Endothelial cell of umbilical vein (primary cell): Measurements from ENCODE around the gene CFAP61. TPM values are rescaled to one million over a fixed set of nuclear protein-coding genes. Genes with fewer than 3 reads are reported as not detected.

ENCODE experiments used
- BruUV-seq: library from RNA; stranded (reverse); fragments of 400-500 nt; replicated peaks from 2 replicates; lab custom pipeline; 2021; lab: Mats Ljungman, UMichigan
- CTCF ChIA-PET: fragments of 300-600, 350-600 bp; sonication (Branson Sonifier 250); formaldehyde crosslinking; loops from one replicate; lab custom pipeline; 2021; ENCODE audit warnings: antibody characterized with exemption, inconsistent platforms; lab: Charles Lee
- POLR2A ChIA-PET: fragments of 300-600, 350-600 bp; sonication (Branson Sonifier 250); formaldehyde crosslinking; loops from one replicate; lab custom pipeline; 2021; ENCODE audit warnings: antibody characterized with exemption, inconsistent platforms; lab: Charles Lee
- DNase-seq: peaks from one replicate; pipeline ENCODE4 v3.0.0-alpha.2; 2011; ENCODE audit warnings: low read depth, low spot score
- FAIRE-seq: peaks from 2 replicates; lab custom pipeline; 2011; peaks lifted over from hg19 to GRCh38; lab: Jason Lieb, UNC
- H2AFZ ChIP-seq: 2 replicates; pipeline ENCODE4 v1.6.0; 2012; ENCODE audit warnings: low read depth, low read length, control low read depth, inconsistent platforms
- H3K27ac ChIP-seq: 2 replicates; pipeline ENCODE4 v1.5.1; 2011; ENCODE audit warnings: low read depth, mild to moderate bottlenecking, control low read depth, low read length, moderate library complexity; ENCODE audit not compliant: insufficient read depth
- H3K27me3 ChIP-seq, 2 experiments: 2 replicates each; pipeline versions ENCODE4 v1.6.0 to v1.6.1; 2011; ENCODE audit warnings: low read length in 2 of 2, mixed read lengths in 1 of 2; ENCODE audit not compliant: control insufficient read depth in 2 of 2, insufficient read depth in 2 of 2
- H3K36me3 ChIP-seq, 2 experiments: 2 replicates in 1 of 2; 3 replicates in 1 of 2; pipeline ENCODE4 v1.5.1; 2011; ENCODE audit warnings: low read length in 2 of 2, mild to moderate bottlenecking in 1 of 2, moderate library complexity in 1 of 2; ENCODE audit not compliant: control insufficient read depth in 2 of 2, insufficient read depth in 2 of 2; ENCODE audit errors: extremely low read depth in 1 of 2
- H3K4me1 ChIP-seq: 3 replicates; pipeline ENCODE4 v1.5.1; 2011; ENCODE audit warnings: mild to moderate bottlenecking, low read length; ENCODE audit not compliant: control insufficient read depth, insufficient read depth; ENCODE audit errors: extremely low read depth
- H3K4me2 ChIP-seq: 2 replicates; pipeline ENCODE4 v1.6.1; 2011; ENCODE audit warnings: low read length, control low read depth, mixed read lengths; ENCODE audit not compliant: insufficient read depth
- H3K4me3 ChIP-seq, 3 experiments: fragments of 200-600 bp in 1 of 3; sonication (generic), shearing (Covaris generic) in 1 of 3; replicated peaks in 1 of 3; 2 replicates each; pipeline ENCODE4 v1.5.1; 2011 to 2016; ENCODE audit warnings: control low read depth in 3 of 3, low read length in 3 of 3, mild to moderate bottlenecking in 2 of 3, inconsistent platforms in 1 of 3, low read depth in 1 of 3, moderate library complexity in 1 of 3; ENCODE audit not compliant: insufficient read depth in 1 of 3
- H3K79me2 ChIP-seq: 2 replicates; pipeline ENCODE4 v1.6.0; 2012; ENCODE audit warnings: low read length, inconsistent platforms; ENCODE audit not compliant: control insufficient read depth, insufficient read depth
- H3K9ac ChIP-seq: replicated peaks from 2 replicates; pipeline ENCODE3; 2011; ENCODE audit warnings: low read length, control low read depth; ENCODE audit not compliant: insufficient read depth; ENCODE audit errors: extremely low read depth
- H3K9me1 ChIP-seq: replicated peaks from 3 replicates; pipeline ENCODE4 v1.6.0; 2011; ENCODE audit warnings: mild to moderate bottlenecking, low read length; ENCODE audit not compliant: control insufficient read depth, insufficient read depth; ENCODE audit errors: extremely low read depth
- H3K9me3 ChIP-seq: replicated peaks from 2 replicates; pipeline ENCODE4 v1.5.1; 2012; ENCODE audit warnings: low read length, inconsistent platforms; ENCODE audit not compliant: control insufficient read depth, insufficient read depth
- H4K20me1 ChIP-seq: replicated peaks from 2 replicates; pipeline ENCODE3; 2011; ENCODE audit warnings: mild to moderate bottlenecking, low read length; ENCODE audit not compliant: control insufficient read depth, insufficient read depth; ENCODE audit errors: extremely low read depth
- EZH2 ChIP-seq: IDR thresholded peaks from 2 replicates; pipeline ENCODE4 v1.6.1; 2012; ENCODE audit warnings: borderline replicate concordance, low read depth, mild to moderate bottlenecking, moderate library complexity, low read length, inconsistent platforms; ENCODE audit not compliant: severe bottlenecking
- FOS ChIP-seq: IDR thresholded peaks from 2 replicates; pipeline ENCODE4 v1.6.1; 2011; ENCODE audit warnings: mild to moderate bottlenecking, low read length, moderate library complexity, borderline replicate concordance; ENCODE audit not compliant: insufficient read depth
- GATA2 ChIP-seq: IDR thresholded peaks from 2 replicates; pipeline ENCODE4 v1.7.0; 2011; ENCODE audit warnings: low read depth, mild to moderate bottlenecking, moderate library complexity, mixed read lengths, low read length; ENCODE audit not compliant: insufficient read length, insufficient read depth
- JUN ChIP-seq: IDR thresholded peaks from 2 replicates; pipeline ENCODE4 v1.6.1; 2011; ENCODE audit warnings: borderline replicate concordance, low read depth; ENCODE audit not compliant: insufficient read length, insufficient read depth
- MYC ChIP-seq: IDR thresholded peaks from one replicate; pipeline ENCODE4 v1.6.1; 2011; ENCODE audit warnings: mild to moderate bottlenecking, low read depth, low read length
- POLR2A ChIP-seq: IDR thresholded peaks from 2 replicates; pipeline ENCODE4 v1.6.1; 2012; ENCODE audit warnings: low read depth, mild to moderate bottlenecking, control low read depth, low read length
- POLR2AphosphoS5 ChIP-seq: IDR thresholded peaks from 2 replicates; pipeline ENCODE4 v1.6.1; 2012; ENCODE audit warnings: low read depth, mild to moderate bottlenecking, control low read depth, low read length, moderate library complexity; ENCODE audit not compliant: insufficient read depth
- dilution Hi-C: fragments of 300-500 bp; cut with MboI; formaldehyde crosslinking; loops from one replicate; pipeline ENCODE4 v1.15.0; 2019; ENCODE audit warnings: low sequenced_read_pairs; ENCODE audit not compliant: extremely low pct_ligation_motif_present
- intact Hi-C: fragments of 100-400 bp; cut with micrococcal nuclease; formaldehyde crosslinking; loops from one replicate; pipeline ENCODE4 v1.10.0; 2022
- polyA plus RNA-seq, 4 experiments: library from polyadenylated mRNA; depleted of rRNA in 3 of 4; stranded (reverse) in 3 of 4; unstranded in 1 of 4; fragments of >200 nt; gene quantifications; 2 replicates each; pipeline versions ENCODE4 v1.2.1 to v1.2.3, GENCODE V29; 2011 to 2012; ENCODE audit warnings: missing spikeins in 1 of 4
- total RNA-seq: library from RNA; stranded (reverse); gene quantifications from 2 replicates; pipeline ENCODE4 v1.2.3, GENCODE V29; 2021
- TF ChIP-seq, protein P1 (sequence below): IDR thresholded peaks from 2 replicates; pipeline ENCODE4 v1.6.1; 2011; ENCODE audit not compliant: insufficient read depth, insufficient read length
- TF ChIP-seq, protein P2 (sequence below), 2 donors: IDR thresholded peaks; 1 replicate in 1 of 2; 2 replicates in 1 of 2; pipeline ENCODE4 v1.5.1; 2011; ENCODE audit warnings: low read length in 2 of 2, mild to moderate bottlenecking in 2 of 2, moderate library complexity in 2 of 2, control low read depth in 1 of 2, inconsistent platforms in 1 of 2, low read depth in 1 of 2; ENCODE audit not compliant: insufficient read depth in 1 of 2; ENCODE audit errors: extremely low read depth in 1 of 2

CFAP61 gene
- total and polyA plus RNA-seq, 2 donors (not counting 3 experiments of a cell fraction or from before 2014, with no cell fraction given), result not detected

DNA sequence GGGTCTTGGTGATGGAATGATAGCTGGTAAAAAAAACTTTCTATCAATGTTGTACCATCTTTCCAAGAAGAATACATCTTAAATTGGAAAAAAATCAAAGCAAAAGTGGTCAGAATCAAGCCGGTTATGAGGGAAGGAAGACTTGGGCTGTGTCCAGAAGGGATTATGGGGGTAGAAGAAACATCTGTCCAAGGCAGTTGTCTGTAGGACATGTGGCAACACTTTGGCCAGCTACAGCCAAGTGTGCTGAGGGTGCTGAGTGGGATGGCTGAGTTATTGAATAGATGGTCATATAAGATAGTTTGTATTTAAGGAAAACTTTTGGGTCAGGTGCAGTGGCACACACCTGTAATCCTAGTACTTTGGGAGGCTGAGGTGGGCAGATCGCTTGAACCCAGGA is 354.0 kb downstream of the CFAP61 start:
- Histone ChIP-seq H3K79me2 (no peaks in the 10 kb centered on the region), H3K4me1 (no peaks in the 10 kb centered on the region), H4K20me1 (no peaks in the 10 kb centered on the region), H3K9ac (no peak overlapping the region), H3K4me2 (no peak overlapping the region), H3K9me1 (no peaks in the 10 kb centered on the region), H3K4me3 (no peak overlapping the region), H3K27ac (no peak overlapping the region), H2AFZ (no peak overlapping the region), H3K27me3 (no peaks in the 10 kb centered on the region), H3K36me3 (peaks cover 0 to 5% of the 10 kb centered on the region in 2 experiments), H3K9me3 (no peaks in the 10 kb centered on the region)
- no TSS peak for BruUV-seq
- ChIA-PET POLR2A (no interaction called here), CTCF (no interaction called here)
- no peak for FAIRE-seq
- TF ChIP-seq POLR2A (no peak), POLR2AphosphoS5 (no peak), FOS (no peak), EZH2 (no peak), MYC (no peak)
- TF ChIP-seq, protein P1, sequence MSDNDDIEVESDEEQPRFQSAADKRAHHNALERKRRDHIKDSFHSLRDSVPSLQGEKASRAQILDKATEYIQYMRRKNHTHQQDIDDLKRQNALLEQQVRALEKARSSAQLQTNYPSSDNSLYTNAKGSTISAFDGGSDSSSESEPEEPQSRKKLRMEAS, result no peak
- DNase-seq, result no peak
- intact Hi-C loops, result no loop called here
- dilution Hi-C loops, result no loop called here

DNA sequence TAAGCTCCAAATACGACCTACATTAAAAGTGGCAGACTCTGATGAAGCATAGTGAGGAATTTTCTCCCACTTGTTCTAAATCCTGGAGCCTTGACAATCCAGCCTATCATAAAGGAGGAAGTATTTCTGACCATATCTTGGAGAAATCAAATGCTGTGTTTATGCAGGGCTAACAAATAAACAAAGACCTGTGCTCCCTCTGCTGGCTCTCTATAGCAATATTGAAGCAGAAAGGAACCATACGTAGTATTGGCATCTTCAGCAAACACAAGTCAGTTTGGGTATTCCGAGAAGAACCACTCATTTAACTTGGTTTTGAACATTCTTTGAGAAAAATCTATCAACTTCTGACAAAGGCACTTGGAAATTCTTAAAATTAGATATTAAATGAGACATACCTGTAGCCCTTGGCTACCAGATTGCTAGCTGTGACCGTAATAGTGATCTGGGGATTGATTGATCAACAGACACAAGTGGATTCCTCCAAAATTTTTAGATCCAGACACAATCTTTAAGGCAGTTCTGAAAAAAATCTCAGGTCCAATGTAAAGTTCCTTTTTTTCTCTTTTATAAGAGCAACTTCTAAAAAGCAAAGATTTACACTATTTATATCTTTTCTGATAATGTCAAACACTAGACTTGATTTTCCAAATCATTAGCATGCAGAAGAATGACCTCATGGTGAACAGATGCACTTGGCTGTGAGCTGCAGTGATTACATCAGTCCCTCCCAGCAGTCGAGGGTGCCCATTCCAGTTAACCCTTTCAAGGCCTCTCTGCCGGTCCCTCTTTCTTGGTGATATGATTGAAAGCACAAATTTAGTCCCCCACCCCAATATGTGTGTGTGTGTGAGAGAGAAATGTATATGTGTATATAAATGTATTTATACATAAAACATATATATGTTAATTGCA is 355.8 kb downstream of the CFAP61 start:
- FAIRE-seq, result no peak
- no peak for TF ChIP-seq POLR2A
- TF ChIP-seq POLR2AphosphoS5, result no peak
- no peak for TF ChIP-seq FOS
- TF ChIP-seq, protein P2, sequence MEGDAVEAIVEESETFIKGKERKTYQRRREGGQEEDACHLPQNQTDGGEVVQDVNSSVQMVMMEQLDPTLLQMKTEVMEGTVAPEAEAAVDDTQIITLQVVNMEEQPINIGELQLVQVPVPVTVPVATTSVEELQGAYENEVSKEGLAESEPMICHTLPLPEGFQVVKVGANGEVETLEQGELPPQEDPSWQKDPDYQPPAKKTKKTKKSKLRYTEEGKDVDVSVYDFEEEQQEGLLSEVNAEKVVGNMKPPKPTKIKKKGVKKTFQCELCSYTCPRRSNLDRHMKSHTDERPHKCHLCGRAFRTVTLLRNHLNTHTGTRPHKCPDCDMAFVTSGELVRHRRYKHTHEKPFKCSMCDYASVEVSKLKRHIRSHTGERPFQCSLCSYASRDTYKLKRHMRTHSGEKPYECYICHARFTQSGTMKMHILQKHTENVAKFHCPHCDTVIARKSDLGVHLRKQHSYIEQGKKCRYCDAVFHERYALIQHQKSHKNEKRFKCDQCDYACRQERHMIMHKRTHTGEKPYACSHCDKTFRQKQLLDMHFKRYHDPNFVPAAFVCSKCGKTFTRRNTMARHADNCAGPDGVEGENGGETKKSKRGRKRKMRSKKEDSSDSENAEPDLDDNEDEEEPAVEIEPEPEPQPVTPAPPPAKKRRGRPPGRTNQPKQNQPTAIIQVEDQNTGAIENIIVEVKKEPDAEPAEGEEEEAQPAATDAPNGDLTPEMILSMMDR (IDR thresholded peaks at IDR 0.05; ENCODE audit: extremely low read depth in 1 of 2, insufficient read depth in 1 of 2, low read depth in 1 of 2, low read length in 2 of 2), result no peak
- TF ChIP-seq, protein P1, result no peak
- TF ChIP-seq MYC, result no peak
- TF ChIP-seq EZH2, result no peak
- TF ChIP-seq JUN, result no peak
- no peak for TF ChIP-seq GATA2
- ChIA-PET CTCF (interaction anchor here (1.5 kb wide), 1 partner anchor 11 kb away, joined by 4 read pairs; no protein-coding TSS in a partner anchor), POLR2A (no interaction called here)
- no peaks in the 10 kb centered on the region for H3K9me1 ChIP-seq
- no peak overlapping the region for H3K4me2 ChIP-seq
- H4K20me1 ChIP-seq, result no peaks in the 10 kb centered on the region
- H3K27ac ChIP-seq, result no peak overlapping the region
- H3K4me1 ChIP-seq, result peaks cover 6% of the 10 kb centered on the region
- H3K4me3 ChIP-seq, result no peak overlapping the region
- H3K9me3 ChIP-seq, result no peaks in the 10 kb centered on the region
- no peak overlapping the region for H3K9ac ChIP-seq
- no peaks in the 10 kb centered on the region for H3K79me2 ChIP-seq
- no TSS peak for BruUV-seq
- no peak overlapping the region for H2AFZ ChIP-seq
- no peaks in the 10 kb centered on the region for H3K27me3 ChIP-seq
- H3K36me3 ChIP-seq, result peaks cover 0 to 5% of the 10 kb centered on the region in 2 experiments
- DNase-seq, result no peak
- dilution Hi-C loops (no loop called here), intact Hi-C loops (no loop called here)
